GM18499 (cell line): ENCODE data around the gene GLOD4.
"Not testable (repeated sequence)": the region's sequence is repeated elsewhere in the genome, so short reads cannot be mapped to it uniquely, and the experiment has no call there.

ENCODE experiments used
- ATAC-seq: cut with Tn5 transposase; IDR thresholded peaks from one replicate; pipeline ENCODE4 v1.9.1; 2021; ENCODE audit warnings: moderate number of reproducible peaks; ENCODE audit not compliant: insufficient read depth, unreplicated experiment

GLOD4 gene, protein sequence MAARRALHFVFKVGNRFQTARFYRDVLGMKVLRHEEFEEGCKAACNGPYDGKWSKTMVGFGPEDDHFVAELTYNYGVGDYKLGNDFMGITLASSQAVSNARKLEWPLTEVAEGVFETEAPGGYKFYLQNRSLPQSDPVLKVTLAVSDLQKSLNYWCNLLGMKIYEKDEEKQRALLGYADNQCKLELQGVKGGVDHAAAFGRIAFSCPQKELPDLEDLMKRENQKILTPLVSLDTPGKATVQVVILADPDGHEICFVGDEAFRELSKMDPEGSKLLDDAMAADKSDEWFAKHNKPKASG

DNA sequence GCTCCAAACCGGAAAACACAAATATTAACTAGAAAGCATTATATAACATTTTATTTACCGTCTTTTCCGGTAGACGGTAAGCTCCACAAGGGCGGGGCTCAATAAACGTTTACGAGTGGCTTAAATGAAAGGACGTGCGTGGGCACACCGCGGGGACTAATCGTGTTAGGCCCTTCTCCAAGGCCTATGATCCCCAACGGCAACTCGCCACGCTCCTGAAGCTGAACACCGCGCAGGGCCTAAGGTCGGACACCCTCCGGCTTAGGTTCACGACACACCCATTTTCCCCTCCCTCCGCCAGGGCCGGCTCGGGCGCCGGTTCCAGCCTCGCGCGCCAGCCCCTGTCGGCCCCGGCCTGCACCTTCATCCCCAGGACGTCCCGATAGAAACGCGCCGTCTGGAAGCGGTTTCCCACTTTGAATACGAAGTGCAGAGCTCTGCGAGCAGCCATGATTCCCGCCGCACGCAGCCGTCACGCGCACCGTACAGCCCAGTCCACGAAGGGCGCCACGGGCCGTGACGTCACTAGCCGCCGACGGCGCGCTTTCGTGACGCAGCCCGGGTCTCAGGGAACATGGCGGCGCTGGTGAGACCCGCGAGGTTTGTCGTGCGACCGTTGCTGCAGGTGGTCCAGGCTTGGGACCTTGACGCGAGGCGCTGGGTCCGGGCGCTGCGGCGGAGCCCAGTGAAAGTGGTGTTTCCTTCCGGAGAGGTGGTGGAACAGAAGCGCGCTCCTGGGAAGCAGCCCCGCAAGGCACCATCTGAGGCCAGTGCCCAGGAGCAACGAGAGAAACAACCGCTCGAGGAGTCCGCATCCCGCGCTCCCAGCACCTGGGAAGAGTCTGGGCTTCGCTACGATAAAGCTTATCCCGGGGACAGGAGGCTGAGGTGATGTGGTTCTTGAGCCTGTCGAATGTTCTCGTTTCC, at the start of gene GLOD4, which contains the start of gene MRM3:
TSS of gene GLOD4 (minus strand) at position 476 of the 927 bp plus-strand sequence. CDS start at position 451, 25 bp downstream.
TSS of gene MRM3 (plus strand) at position 549 of the 927 bp plus-strand sequence. CDS start at position 575, 26 bp downstream.
- ATAC-seq: no peak

DNA sequence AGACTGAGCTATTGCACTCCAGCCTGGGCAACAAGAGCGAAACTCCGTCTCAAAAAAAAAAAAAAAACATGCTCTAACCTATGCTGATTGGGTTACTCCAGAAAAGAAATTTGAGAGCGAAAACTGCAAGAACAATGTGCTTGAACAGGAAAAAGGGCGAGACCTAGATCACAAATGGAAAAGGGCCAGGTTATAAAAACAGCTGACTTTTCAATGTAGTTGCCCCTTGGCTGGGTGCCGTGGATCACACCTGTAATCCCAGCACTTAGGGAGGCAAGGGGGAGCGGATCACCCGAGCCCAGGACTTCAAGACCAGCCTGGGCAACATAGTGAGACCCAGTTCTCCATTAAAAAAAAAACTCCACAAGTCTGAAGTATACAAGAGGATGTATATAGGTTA, 48.9 kb upstream of the GLOD4 start:
- no peak for ATAC-seq

DNA sequence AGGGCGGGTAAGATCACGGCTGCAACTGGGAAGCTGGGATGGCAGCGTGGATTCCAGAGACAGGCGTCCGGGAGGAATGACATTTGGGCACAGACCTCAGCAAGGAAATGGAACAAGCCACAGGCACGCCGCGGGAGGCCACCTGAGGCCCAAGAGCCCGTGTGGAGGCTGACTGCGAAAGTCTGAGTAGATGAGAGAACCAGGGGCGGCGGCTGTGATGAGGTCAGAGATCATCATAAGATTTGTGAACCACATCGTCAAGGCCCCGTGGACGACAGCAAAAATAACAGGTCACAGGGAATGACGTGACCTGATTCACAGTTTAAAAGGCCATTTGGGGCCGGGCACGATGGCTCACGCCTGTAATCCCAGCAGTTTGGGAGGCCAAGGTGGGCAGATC, 48.3 kb upstream of the GLOD4 start:
- no peak for ATAC-seq

DNA sequence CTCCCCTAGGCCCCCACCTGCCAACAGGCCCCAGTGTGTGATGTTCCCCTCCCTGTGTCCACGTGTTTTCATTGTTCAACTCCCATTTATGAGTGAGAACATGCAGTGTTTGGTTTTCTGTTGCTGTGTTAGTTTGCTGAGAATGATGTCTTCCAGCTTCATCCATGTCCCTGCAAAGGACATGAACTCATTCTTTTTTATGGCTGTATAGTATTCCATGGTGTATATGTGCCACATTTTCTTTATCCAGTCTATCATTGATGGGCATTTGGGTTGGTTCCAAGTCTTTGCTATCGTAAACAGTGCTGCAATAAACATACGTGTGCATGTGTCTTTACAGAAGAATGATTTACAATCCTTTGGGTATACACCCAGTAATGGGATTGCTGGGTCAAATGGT, 47.5 kb upstream of the GLOD4 start:
- not testable (repeated sequence) for ATAC-seq

DNA sequence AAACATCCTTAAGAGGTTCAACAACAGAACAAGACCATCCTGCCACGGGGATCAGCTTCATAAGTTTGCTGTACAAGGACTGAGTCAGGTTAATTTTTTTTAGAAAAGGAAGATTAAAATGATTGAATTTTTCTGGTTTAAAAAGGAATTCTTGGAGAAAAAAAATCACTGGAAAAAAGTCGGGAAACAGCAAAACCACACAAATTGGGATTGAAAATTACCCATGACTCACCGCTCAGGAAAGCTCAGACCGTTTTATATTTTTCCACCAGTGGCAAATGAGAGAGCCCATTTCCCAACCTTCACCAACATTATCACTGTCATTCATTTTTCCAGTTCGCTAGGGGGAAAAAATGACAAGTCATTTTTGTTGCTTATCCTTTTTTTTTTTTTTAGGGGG, 46.7 kb upstream of the GLOD4 start:
- no peak for ATAC-seq

DNA sequence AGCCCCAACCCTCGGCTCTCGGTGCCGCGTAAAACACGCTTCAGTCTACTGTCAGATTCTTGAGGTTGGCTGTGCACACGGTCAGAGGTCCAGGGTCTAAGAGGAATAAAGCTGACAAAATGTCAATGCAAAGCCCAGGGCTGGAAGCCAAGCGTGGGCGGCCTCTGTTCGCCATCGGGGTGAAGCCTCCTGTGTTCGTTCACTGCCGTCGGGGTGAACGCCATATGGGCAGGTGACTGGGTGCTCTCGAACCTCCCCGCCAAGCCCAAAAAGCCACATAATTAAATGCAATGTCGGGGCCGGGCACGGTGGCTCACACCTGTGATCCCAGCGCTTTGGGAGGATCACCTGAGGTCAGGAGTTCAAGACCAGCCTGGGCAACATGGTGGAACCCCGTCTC, 44.7 kb upstream of the GLOD4 start:
- no peak for ATAC-seq

DNA sequence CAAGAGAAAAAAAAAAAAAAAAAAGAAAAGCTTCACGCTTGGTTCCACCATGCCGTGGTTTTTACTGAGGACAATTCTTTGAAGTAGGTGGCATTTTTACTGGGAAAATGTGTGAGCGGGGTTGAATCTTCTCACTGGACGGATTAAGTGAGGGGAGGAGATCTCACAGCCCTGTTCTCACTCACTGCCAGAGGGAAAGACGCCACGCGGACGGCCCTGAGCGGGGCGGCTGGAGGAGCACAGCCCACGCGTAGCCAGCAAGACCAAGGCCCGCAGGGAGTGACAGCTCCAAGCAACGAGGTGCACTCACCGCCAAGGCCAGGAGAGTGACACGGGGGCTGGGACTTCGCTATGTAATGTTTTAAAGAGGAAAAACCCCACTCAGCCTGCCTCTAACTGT, 43.1 kb upstream of the GLOD4 start:
- no peak for ATAC-seq

DNA sequence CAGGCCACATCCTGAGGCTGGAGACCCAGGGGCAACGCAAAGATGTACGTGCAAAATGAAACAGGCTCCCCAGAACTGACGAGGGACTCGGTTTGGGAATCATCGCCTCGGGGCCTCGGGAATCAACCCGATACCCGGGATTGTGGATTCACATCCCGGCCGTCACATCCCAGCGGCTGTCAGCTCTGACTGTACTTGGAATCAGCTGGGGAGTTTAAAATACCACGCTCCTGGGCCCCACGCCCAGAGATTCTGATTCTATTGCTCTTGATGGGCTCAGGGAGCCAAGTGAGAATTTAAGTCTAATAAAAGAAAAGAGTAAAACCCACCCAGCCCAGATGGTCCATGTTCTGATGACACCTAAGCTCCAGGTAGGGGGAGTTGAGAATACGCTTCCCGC, 42.3 kb upstream of the GLOD4 start:
- ATAC-seq: no peak

DNA sequence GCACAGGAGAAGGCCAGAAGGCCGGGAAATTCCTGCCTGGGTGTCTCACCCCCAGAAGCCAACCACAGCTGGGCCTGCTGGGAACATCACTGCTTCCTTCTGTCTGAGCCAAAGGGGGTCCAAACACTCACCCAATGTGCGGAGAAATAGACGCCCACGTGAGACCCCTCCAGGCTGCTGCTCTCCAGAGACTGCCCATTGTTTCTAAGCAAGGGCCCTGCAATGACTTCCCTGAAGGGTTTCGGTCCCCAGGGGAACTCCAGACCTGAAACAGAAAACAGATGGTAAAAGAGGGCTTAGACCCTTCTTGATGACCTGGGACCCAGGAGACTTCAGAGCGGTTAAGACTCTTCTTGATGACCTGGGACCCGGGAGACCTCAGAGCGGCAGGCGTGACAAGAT, 41.4 kb upstream of the GLOD4 start:
- ATAC-seq: no peak

DNA sequence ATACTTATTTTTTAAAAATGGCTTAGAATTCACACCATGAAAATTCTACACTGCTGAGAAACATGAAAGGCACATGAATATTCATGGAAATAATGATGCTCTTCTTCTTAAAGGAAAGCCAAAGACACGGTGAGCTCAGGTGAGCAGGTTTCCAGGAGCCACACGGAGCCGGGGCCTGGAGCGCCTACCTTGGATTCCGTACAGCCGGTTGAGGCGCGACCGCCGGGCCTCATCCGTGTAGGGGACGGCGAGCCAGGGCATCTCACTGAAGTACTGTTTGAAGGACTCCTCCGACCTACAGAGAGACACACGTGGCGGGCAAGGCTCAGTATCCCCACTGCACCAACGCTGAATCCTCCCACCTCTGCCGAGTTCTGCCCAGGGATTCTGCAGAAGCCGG, 37.2 kb upstream of the GLOD4 start:
- no peak for ATAC-seq

DNA sequence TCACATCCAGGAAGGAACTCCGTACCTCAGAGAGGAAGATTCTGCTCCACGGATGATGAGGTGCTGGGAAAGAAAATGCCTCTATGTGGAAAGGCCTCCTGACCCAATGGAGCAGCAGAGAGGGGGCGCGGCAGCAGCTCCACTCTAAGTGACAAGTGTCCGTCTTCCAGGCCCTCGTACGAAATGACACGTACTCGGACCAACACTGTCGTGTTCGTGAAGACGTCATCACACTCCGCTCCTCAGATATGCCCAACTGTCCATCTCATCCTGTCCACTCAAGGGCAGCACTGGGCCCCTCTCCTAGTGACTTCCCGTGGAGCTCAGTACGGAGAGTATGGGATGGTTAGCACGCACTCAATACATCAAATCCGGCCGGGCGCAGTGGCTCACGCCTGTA, 32.3 kb upstream of the GLOD4 start:
- no peak for ATAC-seq

DNA sequence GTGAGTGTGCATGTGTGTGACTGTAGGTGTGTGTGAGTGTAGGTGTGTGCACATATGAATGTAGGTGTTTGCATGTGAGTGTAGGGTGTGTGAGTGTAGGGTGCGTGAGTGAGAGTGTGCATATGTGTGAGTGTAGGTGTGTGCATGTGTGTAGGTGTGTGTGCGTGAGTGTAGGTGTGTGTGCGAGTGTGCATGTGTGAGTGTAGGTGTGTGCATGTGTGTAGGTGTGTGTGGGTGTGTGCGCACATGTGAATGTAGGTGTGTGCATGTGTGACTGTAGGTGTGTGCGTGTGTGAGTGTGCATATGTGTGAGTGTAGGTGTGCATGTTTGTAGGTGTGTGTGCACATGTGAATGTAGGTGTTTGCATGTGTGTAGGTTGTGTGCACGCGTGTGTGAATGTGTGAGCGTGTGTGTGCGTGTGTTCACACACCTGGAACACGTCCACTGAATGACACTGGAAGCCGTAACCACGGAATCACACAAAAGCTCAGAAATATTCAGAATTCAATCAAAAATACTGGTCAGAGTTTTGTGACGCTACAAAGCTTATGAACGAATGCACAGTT, 30.6 kb upstream of the GLOD4 start:
- ATAC-seq: no peak

DNA sequence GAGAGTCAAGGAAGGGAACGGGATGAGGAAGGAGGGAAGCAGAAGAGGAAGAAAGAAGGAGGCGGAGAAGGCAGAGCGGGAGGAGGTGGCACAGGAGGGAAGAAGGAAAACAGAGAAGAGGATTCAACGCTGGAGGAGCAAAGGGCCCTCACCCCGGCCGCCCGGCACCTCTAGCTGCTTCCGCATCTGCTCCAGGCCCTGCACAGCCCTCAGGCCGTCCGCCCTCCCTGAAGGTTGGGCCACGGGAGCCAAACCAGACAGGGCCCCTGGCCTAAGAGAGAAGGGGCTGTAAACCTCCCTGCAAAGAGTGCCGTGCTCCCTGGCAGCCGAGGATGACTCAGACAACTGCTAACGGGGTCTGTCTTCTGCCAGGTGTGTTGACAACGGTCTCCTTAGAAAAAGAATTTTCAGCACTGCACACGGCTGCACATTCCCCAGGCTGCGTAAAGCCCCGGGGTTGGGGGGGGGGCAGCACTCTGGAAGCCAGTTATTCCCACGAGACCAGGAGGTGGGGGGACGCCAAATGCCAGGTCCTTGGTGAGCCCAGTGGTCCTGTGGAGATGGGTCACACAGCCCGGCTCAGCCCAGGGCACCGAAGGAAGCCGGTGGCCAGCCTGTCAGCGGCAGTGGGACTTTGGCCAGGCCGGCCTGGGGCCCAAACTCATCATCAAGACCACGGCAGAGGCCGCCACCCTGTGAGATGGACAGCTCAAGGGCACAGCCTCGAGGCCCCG, 29.1 kb upstream of the GLOD4 start:
- no peak for ATAC-seq

DNA sequence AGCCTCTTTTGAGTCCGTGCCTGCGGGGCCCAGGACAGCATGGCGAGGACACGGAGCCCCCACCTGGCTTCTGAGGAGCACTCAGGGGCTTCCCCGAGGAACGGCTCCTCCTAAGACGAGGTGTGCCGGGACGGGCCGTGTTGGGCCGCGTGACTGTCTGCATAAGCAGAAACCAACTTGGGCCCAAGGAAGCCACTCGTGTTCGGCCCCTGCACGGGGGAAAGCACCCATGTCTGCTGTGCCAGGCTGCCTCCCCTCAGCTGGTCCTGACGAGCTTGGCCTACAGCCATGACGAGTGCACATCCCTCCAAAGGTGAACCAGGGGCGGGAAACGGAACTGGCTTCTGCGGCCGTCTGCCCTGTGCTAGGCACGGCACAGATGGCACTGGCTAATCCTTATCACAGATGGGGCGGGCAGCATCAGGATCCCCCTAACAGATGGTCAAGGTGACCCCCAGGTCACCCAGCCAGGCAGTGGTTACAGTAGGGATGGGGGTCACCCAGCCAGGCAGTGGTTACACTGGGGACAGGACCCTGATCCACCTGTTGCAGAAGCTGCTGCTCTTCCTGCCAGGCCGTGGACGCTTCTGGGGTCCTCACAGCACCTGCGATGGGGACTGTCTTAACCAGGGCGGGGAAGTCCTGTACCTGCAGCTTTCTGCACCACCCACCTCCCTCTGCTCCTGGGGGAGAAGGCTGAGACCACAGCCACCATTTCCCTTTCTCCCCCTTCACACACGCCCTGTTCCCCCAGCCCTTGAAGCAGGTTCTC, 25.6 kb upstream of the GLOD4 start:
- no peak for ATAC-seq

DNA sequence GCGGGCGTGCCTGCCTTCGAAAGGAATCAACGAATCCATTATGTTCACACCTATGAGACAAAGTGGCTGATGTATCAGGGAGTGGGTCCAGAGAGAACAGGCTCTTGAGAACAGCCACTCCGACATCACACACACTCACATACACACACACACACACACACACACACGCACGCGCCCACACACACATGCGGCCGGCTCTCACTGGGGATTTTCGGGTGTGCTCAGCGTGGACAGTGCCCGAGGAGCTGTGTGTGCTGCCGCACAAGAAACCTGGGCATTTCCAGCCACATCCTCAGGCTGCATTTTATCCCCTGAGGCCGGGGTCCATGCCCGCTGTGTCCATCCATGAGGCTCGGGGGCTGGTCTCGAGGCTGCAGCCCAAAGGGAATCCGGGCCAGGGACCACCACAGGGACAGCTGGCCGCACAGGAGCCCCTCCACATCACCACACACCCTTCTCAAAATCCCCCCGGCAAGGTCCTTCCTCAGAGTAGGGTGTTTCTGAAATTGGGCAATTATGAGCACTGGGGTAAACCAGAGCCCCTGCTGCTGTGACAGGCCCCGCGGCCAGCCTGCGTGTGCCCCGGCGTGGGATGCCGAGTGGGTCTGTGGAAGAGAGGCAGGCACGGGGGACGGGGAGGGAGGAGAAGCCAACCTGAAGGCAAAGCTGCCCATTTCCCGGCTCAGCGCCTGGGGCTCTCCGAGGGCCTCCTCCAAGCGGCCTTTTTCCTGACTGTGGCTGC, 24.9 kb upstream of the GLOD4 start:
- ATAC-seq: no peak

DNA sequence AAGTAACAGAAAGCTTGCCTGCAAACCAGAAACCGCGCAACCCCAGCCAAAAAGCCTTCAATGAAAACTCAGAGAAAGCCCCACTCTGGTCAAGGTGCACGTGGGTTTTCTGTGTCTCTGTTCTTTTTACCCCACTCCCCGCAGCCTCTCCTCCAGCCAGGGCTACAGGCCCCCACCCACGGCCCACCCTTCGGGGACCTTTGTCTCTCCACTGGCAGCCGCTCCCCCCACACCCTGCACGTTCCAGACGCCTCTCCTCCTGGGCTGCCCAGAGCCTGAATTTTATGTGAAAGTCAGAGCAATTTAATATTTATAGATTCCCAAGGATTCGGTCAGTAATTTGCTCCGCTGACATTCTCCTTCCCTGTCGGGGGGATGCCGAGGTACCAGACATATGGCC, 24.3 kb upstream of the GLOD4 start:
- no peak for ATAC-seq

DNA sequence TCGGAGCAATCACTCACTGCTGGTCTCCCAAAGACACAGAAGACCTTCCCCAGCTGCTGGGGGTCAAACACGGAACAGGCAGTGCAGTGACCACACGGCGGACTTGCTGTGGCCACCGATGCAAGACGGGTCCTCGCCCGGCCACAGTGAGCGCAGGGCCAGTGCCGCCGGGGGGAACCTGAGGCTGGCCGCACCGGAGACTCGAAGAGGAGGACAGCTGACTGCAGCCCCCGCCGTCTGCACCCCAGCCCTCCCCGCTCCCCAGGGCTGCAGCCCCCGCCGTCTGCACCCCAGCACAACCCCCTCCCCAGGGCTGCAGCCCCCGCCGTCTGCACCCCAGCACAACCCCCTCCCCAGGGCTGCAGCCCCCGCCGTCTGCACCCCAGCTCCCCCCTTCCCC, 23.8 kb upstream of the GLOD4 start:
- ATAC-seq: not testable (repeated sequence)

DNA sequence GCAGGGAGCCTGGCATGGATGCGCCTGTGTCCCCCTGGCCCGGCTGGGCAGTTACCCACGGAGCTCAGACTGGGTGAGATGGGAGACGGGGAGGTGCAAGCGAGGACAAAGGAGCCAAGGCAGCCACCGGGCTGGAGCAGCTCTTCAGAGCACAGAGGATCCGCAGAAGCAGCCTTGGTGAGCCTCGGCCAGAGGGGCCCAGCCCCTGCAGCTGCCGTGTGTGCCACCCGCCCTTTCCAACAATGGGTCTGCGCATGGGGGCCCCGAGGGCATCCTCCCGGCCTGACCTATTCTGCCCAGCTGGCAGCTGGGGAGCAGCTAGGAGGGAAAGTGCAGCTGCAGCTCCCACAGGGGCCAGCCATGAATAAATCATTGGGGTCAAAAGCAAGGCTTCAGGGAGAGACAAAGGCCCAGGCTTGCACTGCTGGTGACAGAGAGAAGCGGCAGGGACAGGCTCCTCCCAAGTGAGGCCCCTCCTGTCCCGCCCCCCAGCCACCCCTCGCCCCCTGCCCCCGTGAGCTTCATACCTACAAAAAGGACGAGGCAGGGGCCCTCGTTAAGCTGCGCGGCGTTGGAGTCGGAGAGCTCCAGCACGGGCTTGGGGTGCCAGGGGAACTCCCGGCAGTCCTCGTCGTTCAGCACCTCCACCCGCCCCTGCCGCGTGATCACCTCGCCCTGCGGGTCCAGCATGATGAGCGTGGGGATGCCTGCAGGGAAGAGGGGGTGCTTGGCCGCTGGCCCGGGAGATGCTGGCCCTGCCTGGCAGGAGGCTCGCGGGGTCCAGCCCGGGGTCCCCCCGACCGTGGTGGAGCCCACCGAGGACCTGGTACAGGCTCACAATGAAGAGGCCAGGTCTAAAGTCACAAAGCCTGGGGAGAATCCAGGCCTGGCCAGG, 22.7 kb upstream of the GLOD4 start:
- no peak for ATAC-seq
